Kidney glomerular epithelial cell (primary cell): Measurements from ENCODE around the gene NPDC1.
"Not testable (repeated sequence)": the region's sequence is repeated elsewhere in the genome, so short reads cannot be mapped to it uniquely, and the experiment has no call there.

Experiments
- DNase-seq: peaks from one replicate; lab custom pipeline; 2025; lab: John Stamatoyannopoulos, UW

Gene NPDC1

GRCh38 chr9:137040568-137040967, 5.4 kb downstream of the NPDC1 start:
- DNase-seq = no peak

GRCh38 chr9:137039611-137040366, 6.2 kb downstream of the NPDC1 start:
- DNase-seq = no peak

GRCh38 chr9:137038916-137039315, 7.1 kb downstream of the NPDC1 start:
- DNase-seq = no peak

- no peak for DNase-seq
Measured at GRCh38 chr9:137037483-137037882, 8.5 kb downstream of the NPDC1 start.

GRCh38 chr9:137037035-137037434, 8.9 kb downstream of the NPDC1 start:
- no peak for DNase-seq

- DNase-seq = no peak
Measured at GRCh38 chr9:137035937-137036336, 10.0 kb downstream of the NPDC1 start.

- DNase-seq = no peak
Measured at GRCh38 chr9:137035507-137035834, 10.5 kb downstream of the NPDC1 start.

- peak; percentile 74 for DNase-seq
Measured at GRCh38 chr9:137034709-137035506, 11.1 kb downstream of the NPDC1 start.

GRCh38 chr9:137034039-137034708, 11.8 kb downstream of the NPDC1 start:
- no peak for DNase-seq

- DNase-seq = not testable (repeated sequence)
Measured at GRCh38 chr9:137033481-137033880, 12.5 kb downstream of the NPDC1 start.

GRCh38 chr9:137032858-137033257, 13.1 kb downstream of the NPDC1 start:
- no peak for DNase-seq

- no peak for DNase-seq
Measured at GRCh38 chr9:137031904-137032640, 13.9 kb downstream of the NPDC1 start, which contains the start of gene FUT7. TSS of gene FUT7 (minus strand) at chr9:137032088. CDS start at chr9:137031991, 97 bp downstream.

- no peak for DNase-seq
Measured at GRCh38 chr9:137030538-137031527, 15.1 kb downstream of the NPDC1 start.

GRCh38 chr9:137030006-137030405, 16.0 kb downstream of the NPDC1 start:
- no peak for DNase-seq

- DNase-seq = no peak
Measured at GRCh38 chr9:137029058-137029936, 16.7 kb downstream of the NPDC1 start.

GRCh38 chr9:137028263-137029057, 17.5 kb downstream of the NPDC1 start:
- no peak for DNase-seq

- no peak for DNase-seq
Measured at GRCh38 chr9:137027369-137028262, 18.4 kb downstream of the NPDC1 start, which contains the start of gene ABCA2. TSS of gene ABCA2 (minus strand) at chr9:137028237. CDS start at chr9:137028140, 97 bp downstream.

- DNase-seq = no peak
Measured at GRCh38 chr9:137026828-137027227, 19.1 kb downstream of the NPDC1 start.
